Thyroid gland (tissue), 4 donors: Measurements from ENCODE around the gene LRRC8E. TPM values are rescaled to one million over a fixed set of nuclear protein-coding genes. Genes with fewer than 3 reads are reported as not detected.

Experiments used
- DNase-seq, 2 donors: peaks; one replicate each; pipeline ENCODE4 v3.0.0-alpha.2; 2019
- H3K27ac ChIP-seq, 3 donors: fragments of 200-600 bp; sonication (generic); 1 replicate in 2 of 3; 2 replicates in 1 of 3; pipeline ENCODE4 v1.5.1; 2016 to 2019; ENCODE audit warnings: mild to moderate bottlenecking in 1 of 3, moderate library complexity in 1 of 3
- H3K27me3 ChIP-seq: fragments of 200-600 bp; sonication (generic); one replicate; pipeline ENCODE4 v1.5.1; 2019
- H3K36me3 ChIP-seq, 2 donors: fragments of 200-600 bp; sonication (generic); one replicate each; pipeline ENCODE4 v1.5.1; 2016 to 2019
- H3K4me1 ChIP-seq, 2 donors: fragments of 200-600 bp; sonication (generic); one replicate each; pipeline ENCODE4 v1.5.1; 2017 to 2019
- H3K4me3 ChIP-seq, 3 donors: fragments of 200-600 bp; sonication (generic); replicated peaks in 1 of 3; 1 replicate in 2 of 3; 2 replicates in 1 of 3; pipeline ENCODE4 v1.5.1; 2016; ENCODE audit warnings: mild to moderate bottlenecking in 1 of 3
- H3K9me3 ChIP-seq: fragments of 200-600 bp; sonication (generic); one replicate; pipeline ENCODE4 v1.5.1; 2017
- CTCF ChIP-seq, 6 experiments: fragments of 200-600 bp in 3 of 6; fragments of 450-650 bp in 3 of 6; sonication (generic) in 3 of 6; IDR thresholded peaks; one replicate each; pipeline ENCODE4 v1.5.1; 2016 to 2019; ENCODE audit warnings: antibody characterized with exemption in 6 of 6, mild to moderate bottlenecking in 2 of 6, inconsistent platforms in 1 of 6, moderate library complexity in 1 of 6
- POLR2A ChIP-seq, 2 donors: fragments of 450-650 bp; IDR thresholded peaks; one replicate each; pipeline ENCODE4 v1.6.1; 2017; ENCODE audit warnings: antibody characterized with exemption in 2 of 2, mild to moderate bottlenecking in 2 of 2, moderate library complexity in 1 of 2
- WGBS, 2 donors: methylation state at CpG; one replicate each; pipeline ENCODE4 v1.1.5; 2017; 5-methylcytosine and 5-hydroxymethylcytosine counted together
- intact Hi-C: fragments of 100-400 bp; cut with DNase I; formaldehyde crosslinking; loops from one replicate; pipeline ENCODE4 v1.15.1; 2023
- total RNA-seq, 4 donors: library from RNA; depleted of rRNA; stranded (reverse); fragments of >200 nt; gene quantifications; one replicate each; pipeline ENCODE4 v1.2.3, GENCODE V29; 2016

The LRRC8E gene
- total RNA-seq, 4 donors from 2014 or later, result 1.4 to 3.3 (median 2.3) TPM

DNA sequence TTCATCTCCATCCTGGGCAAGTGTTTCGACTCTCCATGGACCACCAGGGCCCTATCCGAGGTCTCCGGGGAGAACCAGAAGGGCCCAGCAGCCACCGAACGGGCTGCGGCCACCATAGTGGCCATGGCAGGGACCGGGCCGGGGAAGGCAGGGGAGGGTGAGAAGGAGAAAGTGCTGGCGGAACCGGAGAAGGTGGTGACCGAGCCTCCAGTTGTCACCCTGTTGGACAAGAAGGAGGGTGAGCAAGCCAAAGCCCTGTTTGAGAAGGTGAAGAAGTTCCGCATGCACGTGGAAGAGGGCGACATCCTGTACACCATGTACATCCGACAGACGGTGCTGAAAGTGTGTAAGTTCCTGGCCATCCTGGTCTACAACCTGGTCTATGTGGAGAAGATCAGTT, 10.7 kb downstream of the LRRC8E start:
- H3K4me3 ChIP-seq, result no peak overlapping the region
- peaks cover 6 to 7% of the 10 kb centered on the region in 2 donors for H3K4me1 ChIP-seq
- TF ChIP-seq CTCF (IDR thresholded peaks at IDR 0.05) (no peak), POLR2A (IDR thresholded peaks at IDR 0.05) (no peak)
- DNase-seq, result no peak
- no peaks in the 10 kb centered on the region for H3K36me3 ChIP-seq
- H3K27me3 ChIP-seq, result no peaks in the 10 kb centered on the region
- 95 to 97% methylated on average over 16 of the region's 16 CpGs for WGBS, 2 donors
- intact Hi-C loops, result no loop called here
- no peaks in the 10 kb centered on the region for H3K9me3 ChIP-seq
- no peak overlapping the region for H3K27ac ChIP-seq

DNA sequence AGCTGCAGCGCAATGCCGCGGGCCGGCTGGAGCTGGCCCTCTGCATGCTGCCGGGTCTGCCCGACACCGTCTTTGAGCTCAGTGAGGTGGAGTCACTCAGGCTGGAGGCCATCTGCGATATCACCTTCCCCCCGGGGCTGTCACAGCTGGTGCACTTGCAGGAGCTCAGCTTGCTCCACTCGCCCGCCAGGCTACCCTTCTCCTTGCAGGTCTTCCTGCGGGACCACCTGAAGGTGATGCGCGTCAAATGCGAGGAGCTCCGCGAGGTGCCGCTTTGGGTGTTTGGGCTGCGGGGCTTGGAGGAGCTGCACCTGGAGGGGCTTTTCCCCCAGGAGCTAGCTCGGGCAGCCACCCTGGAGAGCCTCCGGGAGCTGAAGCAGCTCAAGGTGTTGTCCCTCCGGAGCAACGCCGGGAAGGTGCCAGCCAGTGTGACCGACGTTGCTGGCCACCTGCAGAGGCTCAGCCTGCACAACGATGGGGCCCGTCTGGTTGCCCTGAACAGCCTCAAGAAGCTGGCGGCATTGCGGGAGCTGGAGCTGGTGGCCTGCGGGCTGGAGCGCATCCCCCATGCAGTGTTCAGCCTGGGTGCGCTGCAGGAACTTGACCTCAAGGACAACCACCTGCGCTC, 11.6 kb downstream of the LRRC8E start:
- no peaks in the 10 kb centered on the region for H3K27me3 ChIP-seq
- no peaks in the 10 kb centered on the region for H3K9me3 ChIP-seq
- TF ChIP-seq CTCF (IDR thresholded peaks at IDR 0.05) (no peak), POLR2A (IDR thresholded peaks at IDR 0.05) (no peak)
- H3K4me3 ChIP-seq, result no peak overlapping the region
- peaks cover 11 to 14% of the 10 kb centered on the region in 2 donors for H3K4me1 ChIP-seq
- 94 to 100% methylated on average over 10 to 11 of the region's 34 CpGs for WGBS, 2 donors
- no peak overlapping the region for H3K27ac ChIP-seq
- no peaks in the 10 kb centered on the region for H3K36me3 ChIP-seq
- intact Hi-C loops, result no loop called here
- DNase-seq, result no peak

DNA sequence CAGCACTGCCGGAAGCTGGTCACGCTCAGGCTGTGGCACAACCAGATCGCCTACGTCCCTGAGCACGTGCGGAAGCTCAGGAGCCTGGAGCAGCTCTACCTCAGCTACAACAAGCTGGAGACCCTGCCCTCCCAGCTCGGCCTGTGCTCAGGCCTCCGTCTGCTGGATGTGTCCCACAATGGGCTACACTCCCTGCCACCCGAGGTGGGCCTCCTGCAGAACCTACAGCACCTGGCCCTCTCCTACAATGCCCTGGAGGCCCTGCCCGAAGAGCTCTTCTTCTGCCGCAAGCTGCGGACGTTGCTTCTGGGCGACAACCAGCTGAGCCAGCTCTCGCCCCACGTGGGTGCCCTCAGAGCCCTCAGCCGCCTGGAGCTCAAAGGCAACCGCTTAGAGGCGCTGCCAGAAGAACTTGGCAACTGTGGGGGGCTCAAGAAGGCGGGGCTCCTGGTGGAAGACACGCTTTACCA, 12.1 kb downstream of the LRRC8E start:
- DNase-seq, result no peak
- TF ChIP-seq CTCF (IDR thresholded peaks at IDR 0.05), result no peak
- no peak for TF ChIP-seq POLR2A (IDR thresholded peaks at IDR 0.05)
- Histone ChIP-seq H3K9me3 (no peaks in the 10 kb centered on the region), H3K36me3 (no peaks in the 10 kb centered on the region), H3K27ac (no peak overlapping the region), H3K27me3 (no peaks in the 10 kb centered on the region), H3K4me3 (no peak overlapping the region), H3K4me1 (peaks cover 17 to 20% of the 10 kb centered on the region in 2 donors)
- intact Hi-C loops, result no loop called here
- 77 to 88% methylated on average over 8 to 13 of the region's 21 CpGs for WGBS, 2 donors

GRCh38 chr19:7900931-7901330, 12.6 kb downstream of the LRRC8E start:
- Histone ChIP-seq H3K27me3 (no peaks in the 10 kb centered on the region), H3K27ac (no peak overlapping the region), H3K36me3 (peaks cover 0 to 4% of the 10 kb centered on the region in 2 donors), H3K9me3 (no peaks in the 10 kb centered on the region), H3K4me1 (peaks cover 22 to 25% of the 10 kb centered on the region in 2 donors), H3K4me3 (no peak overlapping the region)
- TF ChIP-seq POLR2A (IDR thresholded peaks at IDR 0.05) (no peak), CTCF (IDR thresholded peaks at IDR 0.05) (no peak)
- DNase-seq, result no peak
- WGBS, 2 donors, result 81 to 82% methylated on average over 2 to 3 of the region's 3 CpGs
- intact Hi-C loops, result no loop called here

- DNase-seq, result no peak
- H3K4me3 ChIP-seq, result no peak overlapping the region
- no peak for TF ChIP-seq CTCF (IDR thresholded peaks at IDR 0.05)
- intact Hi-C loops, result no loop called here
- WGBS, 2 donors, result 91 to 93% methylated on average over 7 of the region's 7 CpGs
- no peak overlapping the region for H3K27ac ChIP-seq
- peaks cover 23 to 25% of the 10 kb centered on the region in 2 donors for H3K4me1 ChIP-seq
- no peaks in the 10 kb centered on the region for H3K9me3 ChIP-seq
- H3K36me3 ChIP-seq, result peaks cover 0 to 8% of the 10 kb centered on the region in 2 donors
- H3K27me3 ChIP-seq, result no peaks in the 10 kb centered on the region
These were observed 13.0 kb downstream of the LRRC8E start for GRCh38 chr19:7901337-7901736.
